GM23248 (cell line): ENCODE measurements around the gene NTRK2. TPM values are rescaled to one million over a fixed set of nuclear protein-coding genes. Genes with fewer than 3 reads are reported as not detected.

ENCODE experiments used
- DNase-seq: peaks from one replicate; pipeline ENCODE4 v3.0.0-alpha.2; 2015
- H2AFZ ChIP-seq: fragments of 200-600 bp; sonication (generic); 2 replicates; pipeline ENCODE4 v1.6.1; 2016; ENCODE audit warnings: antibody characterized with exemption
- H3F3A ChIP-seq: fragments of 200-600 bp; sonication (generic); 2 replicates; pipeline ENCODE4 v1.6.1; 2016; ENCODE audit warnings: mild to moderate bottlenecking, antibody characterized with exemption, mixed run types; ENCODE audit not compliant: insufficient read depth
- H3K27ac ChIP-seq: fragments of 200-600 bp; sonication (generic); 2 replicates; pipeline ENCODE4 v1.5.1; 2016; ENCODE audit warnings: mild to moderate bottlenecking
- H3K27me3 ChIP-seq: fragments of 200-600 bp; sonication (generic); replicated peaks from 2 replicates; pipeline ENCODE4 v1.6.1; 2016; ENCODE audit warnings: mild to moderate bottlenecking; ENCODE audit not compliant: insufficient read depth
- H3K36me3 ChIP-seq: fragments of 200-600 bp; sonication (generic); 2 replicates; pipeline ENCODE4 v1.6.1; 2016; ENCODE audit warnings: low read depth, mild to moderate bottlenecking
- H3K4me1 ChIP-seq: fragments of 200-600 bp; sonication (generic); 2 replicates; pipeline ENCODE4 v1.6.1; 2016; ENCODE audit warnings: mild to moderate bottlenecking; ENCODE audit not compliant: insufficient read depth
- H3K4me2 ChIP-seq: fragments of 200-600 bp; sonication (generic); one replicate; pipeline ENCODE4 v1.6.1; 2016; ENCODE audit warnings: mild to moderate bottlenecking; ENCODE audit not compliant: unreplicated experiment
- H3K4me3 ChIP-seq: fragments of 200-600 bp; sonication (generic); 2 replicates; pipeline ENCODE4 v1.5.1; 2016; ENCODE audit warnings: mild to moderate bottlenecking
- H3K79me2 ChIP-seq: fragments of 200-600 bp; sonication (generic); 2 replicates; pipeline ENCODE4 v1.6.1; 2016; ENCODE audit warnings: mild to moderate bottlenecking; ENCODE audit not compliant: insufficient read depth
- H3K9ac ChIP-seq: fragments of 200-600 bp; sonication (generic); 2 replicates; pipeline ENCODE4 v1.6.1; 2016; ENCODE audit warnings: mild to moderate bottlenecking
- H3K9me2 ChIP-seq: fragments of 200-600 bp; sonication (generic); 2 replicates; pipeline ENCODE4 v1.6.1; 2016; ENCODE audit warnings: mixed run types, mild to moderate bottlenecking, moderate library complexity; ENCODE audit not compliant: insufficient read depth
- H3K9me3 ChIP-seq: fragments of 200-600 bp; sonication (generic); one replicate; pipeline ENCODE4 v1.6.1; 2017; ENCODE audit warnings: low read depth
- H4K20me1 ChIP-seq: fragments of 200-600 bp; sonication (generic); 2 replicates; pipeline ENCODE4 v1.6.0; 2016; ENCODE audit not compliant: insufficient read depth
- EZH2 ChIP-seq: fragments of 200-600 bp; sonication (generic); IDR thresholded peaks from 2 replicates; pipeline ENCODE4 v1.6.1; 2018; ENCODE audit warnings: antibody characterized with exemption, mild to moderate bottlenecking; ENCODE audit not compliant: insufficient read depth, poor library complexity, severe bottlenecking
- EZH2phosphoT487 ChIP-seq: fragments of 200-600 bp; sonication (generic); IDR thresholded peaks from 2 replicates; pipeline ENCODE4 v1.6.1; 2018; ENCODE audit warnings: antibody characterized with exemption, moderate library complexity, mild to moderate bottlenecking, low read depth; ENCODE audit not compliant: insufficient read depth
- WGBS, 2 experiments: methylation state at CpG; one replicate each; pipeline ENCODE4 v1.1.6; 2015 to 2017; ENCODE audit warnings: low lambda C conversion rate in 2 of 2, low coverage in 1 of 2; ENCODE audit errors: missing lambda C conversion rate in 2 of 2; 5-methylcytosine and 5-hydroxymethylcytosine counted together
- in situ Hi-C: fragments of 300-500 bp; cut with MboI; formaldehyde crosslinking; loops from 2 replicates; pipeline ENCODE4 v1.15.0; 2020
- polyA plus RNA-seq: library from polyadenylated mRNA; unstranded; fragments of >200 nt; fragmentation: Nextera tagmentation; extraction: Ambion mirVana; gene quantifications from 2 replicates; pipeline ENCODE4 v1.2.1, GENCODE V29; 2016
- total RNA-seq: library from RNA; depleted of rRNA; stranded (reverse); fragments of >200 nt; shearing (Covaris generic); gene quantifications from 2 replicates; pipeline ENCODE4 v1.2.3, GENCODE V29; 2014

NTRK2 gene
- total and polyA plus RNA-seq, 2 experiments from 2014 or later: not detected

GRCh38 chr9:84829471-84829870, 159.9 kb downstream of the NTRK2 start:
- H3K27ac ChIP-seq: no peak overlapping the region
- no peaks in the 10 kb centered on the region for H3K79me2 ChIP-seq
- no peaks in the 10 kb centered on the region for H3K9me2 ChIP-seq
- H3K9ac ChIP-seq: no peak overlapping the region
- no peak overlapping the region for H3K4me3 ChIP-seq
- H2AFZ ChIP-seq: no peak overlapping the region
- H3K4me1 ChIP-seq: no peaks in the 10 kb centered on the region
- TF ChIP-seq EZH2phosphoT487 (no peak), EZH2 (no peak)
- no peaks in the 10 kb centered on the region for H3F3A ChIP-seq
- WGBS, 2 experiments: 63 to 84% methylated on average over 5 to 8 of the region's 8 CpGs
- no peaks in the 10 kb centered on the region for H4K20me1 ChIP-seq
- peaks cover 7% of the 10 kb centered on the region for H3K27me3 ChIP-seq
- in situ Hi-C loops: no loop called here
- no peak for DNase-seq
- no peaks in the 10 kb centered on the region for H3K36me3 ChIP-seq
- H3K9me3 ChIP-seq: no peaks in the 10 kb centered on the region
- no peak overlapping the region for H3K4me2 ChIP-seq

- Histone ChIP-seq H3K27ac (no peak overlapping the region), H3K4me1 (no peaks in the 10 kb centered on the region), H3F3A (no peaks in the 10 kb centered on the region), H2AFZ (no peak overlapping the region), H3K9me3 (no peaks in the 10 kb centered on the region), H3K9me2 (no peaks in the 10 kb centered on the region), H3K4me3 (no peak overlapping the region), H3K79me2 (no peaks in the 10 kb centered on the region), H3K4me2 (no peak overlapping the region), H4K20me1 (no peaks in the 10 kb centered on the region), H3K36me3 (no peaks in the 10 kb centered on the region), H3K9ac (no peak overlapping the region), H3K27me3 (peaks cover 7% of the 10 kb centered on the region)
- TF ChIP-seq EZH2 (no peak), EZH2phosphoT487 (no peak)
- in situ Hi-C loops: no loop called here
- DNase-seq: no peak
- WGBS, 2 experiments: 67 to 71% methylated on average over 6 of the region's 6 CpGs
These were observed 160.6 kb downstream of the NTRK2 start for GRCh38 chr9:84829997-84830696.

DNA sequence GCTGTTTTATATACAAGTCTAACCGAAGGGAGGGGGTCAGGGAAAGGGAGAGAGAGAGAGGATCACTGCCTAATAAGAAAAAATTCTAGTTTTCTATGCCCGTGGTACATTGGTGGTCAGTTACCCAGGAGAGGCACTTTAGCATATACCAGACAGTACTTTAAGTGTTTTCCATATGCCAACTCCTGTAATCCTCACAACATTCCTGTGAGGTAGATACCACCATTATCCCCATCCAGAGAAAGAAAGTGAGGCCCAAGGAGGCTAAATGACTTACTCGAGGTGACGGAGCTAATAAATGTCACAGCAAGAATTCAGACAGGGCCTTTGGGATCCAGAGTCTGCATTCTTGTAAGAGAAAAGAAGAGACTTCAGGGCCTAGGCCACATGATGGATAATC, 161.8 kb downstream of the NTRK2 start:
- 59 to 65% methylated on average over 4 of the region's 4 CpGs for WGBS, 2 experiments
- in situ Hi-C loops: no loop called here

DNA sequence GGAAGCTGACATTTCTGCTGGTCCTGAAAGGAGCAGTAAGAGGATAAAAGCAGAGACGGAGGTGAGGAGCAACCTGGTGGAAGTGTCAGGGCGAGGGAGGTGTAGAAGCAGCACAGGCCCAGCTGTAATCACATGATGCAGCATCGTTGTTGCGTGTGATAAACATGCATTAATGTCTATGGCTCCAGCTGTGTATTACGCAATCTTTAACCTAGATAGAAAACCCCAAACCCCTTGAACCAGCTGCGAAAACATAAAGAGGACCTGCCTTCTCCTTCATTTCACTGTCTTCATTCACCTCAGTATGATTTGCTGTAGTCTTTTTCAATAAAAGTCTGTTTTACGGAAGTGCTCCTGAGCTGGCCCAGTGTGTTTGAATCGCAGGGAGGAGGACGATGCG, 162.9 kb downstream of the NTRK2 start:
- Histone ChIP-seq H3K9me2 (no peaks in the 10 kb centered on the region), H2AFZ (no peak overlapping the region), H3K36me3 (no peaks in the 10 kb centered on the region), H3K79me2 (no peaks in the 10 kb centered on the region), H3K27me3 (no peaks in the 10 kb centered on the region), H4K20me1 (no peaks in the 10 kb centered on the region), H3K9ac (no peak overlapping the region), H3F3A (no peaks in the 10 kb centered on the region), H3K4me2 (no peak overlapping the region), H3K4me1 (no peaks in the 10 kb centered on the region), H3K27ac (no peak overlapping the region), H3K4me3 (no peak overlapping the region), H3K9me3 (no peaks in the 10 kb centered on the region)
- WGBS, 2 experiments: 71 to 86% methylated on average over 10 of the region's 10 CpGs
- TF ChIP-seq EZH2phosphoT487 (no peak), EZH2 (no peak)
- DNase-seq: no peak
- in situ Hi-C loops: no loop called here

More for the DNA sequence above, 161.8 kb downstream of the NTRK2 start:
- H3K79me2 ChIP-seq: no peaks in the 10 kb centered on the region
- no peaks in the 10 kb centered on the region for H3K9me2 ChIP-seq
- TF ChIP-seq EZH2phosphoT487 (no peak), EZH2 (no peak)
- no peak overlapping the region for H3K4me2 ChIP-seq
- peaks cover 7% of the 10 kb centered on the region for H3K27me3 ChIP-seq
- no peak for DNase-seq
- no peak overlapping the region for H3K4me3 ChIP-seq
- H3F3A ChIP-seq: no peaks in the 10 kb centered on the region
- no peaks in the 10 kb centered on the region for H3K36me3 ChIP-seq
- H3K9ac ChIP-seq: no peak overlapping the region
- no peak overlapping the region for H2AFZ ChIP-seq
- H3K9me3 ChIP-seq: no peaks in the 10 kb centered on the region
- no peak overlapping the region for H3K27ac ChIP-seq
- no peaks in the 10 kb centered on the region for H4K20me1 ChIP-seq
- H3K4me1 ChIP-seq: no peaks in the 10 kb centered on the region
